DND-41 (cell line): ENCODE data around the gene OSBPL5.

Experiments
- ATAC-seq: fragments of 200-7000 bp; cut with Tn5 transposase; 3 replicates; pipeline ENCODE4 v1.9.1; 2021; ENCODE audit warnings: low read depth; ENCODE audit not compliant: insufficient read depth
- DNase-seq: peaks from one replicate; pipeline ENCODE4 v3.0.0-alpha.2; 2020
- H2AFZ ChIP-seq: 2 replicates; pipeline ENCODE4 v1.6.0; 2012; ENCODE audit warnings: low read depth, low read length
- H3K27ac ChIP-seq: 2 replicates; pipeline ENCODE4 v1.5.1; 2012; ENCODE audit warnings: low read length, inconsistent platforms
- H3K27me3 ChIP-seq: fragments of 200-600 bp; sonication (generic); 2 replicates; pipeline ENCODE4 v1.6.0; 2012; ENCODE audit warnings: low read length, mild to moderate bottlenecking, inconsistent platforms; ENCODE audit not compliant: insufficient read depth, poor library complexity
- H3K36me3 ChIP-seq: 2 replicates; pipeline ENCODE4 v1.5.1; 2012; ENCODE audit warnings: low read length, inconsistent platforms; ENCODE audit not compliant: insufficient read depth
- H3K4me1 ChIP-seq: 2 replicates; pipeline ENCODE4 v1.5.1; 2012; ENCODE audit warnings: mild to moderate bottlenecking, low read length; ENCODE audit not compliant: insufficient read depth
- H3K4me2 ChIP-seq: 2 replicates; pipeline ENCODE4 v1.6.0; 2012; ENCODE audit warnings: mild to moderate bottlenecking, moderate library complexity, low read length, inconsistent platforms; ENCODE audit not compliant: insufficient read depth
- H3K4me3 ChIP-seq, 2 experiments: fragments of 200-600 bp in 1 of 2; shearing (Covaris generic) in 1 of 2; 2 replicates each; pipeline ENCODE4 v1.5.1; 2012 to 2016; ENCODE audit warnings: inconsistent platforms in 2 of 2, low read length in 2 of 2, mild to moderate bottlenecking in 2 of 2, low read depth in 1 of 2, moderate library complexity in 1 of 2
- H3K79me2 ChIP-seq: 2 replicates; pipeline ENCODE4 v1.6.0; 2012; ENCODE audit warnings: low read length, inconsistent platforms; ENCODE audit not compliant: insufficient read depth
- H3K9ac ChIP-seq: 2 replicates; pipeline ENCODE4 v1.6.0; 2012; ENCODE audit warnings: low read depth, mild to moderate bottlenecking, inconsistent platforms, low read length, moderate library complexity
- H3K9me3 ChIP-seq: 2 replicates; pipeline ENCODE4 v1.5.1; 2012; ENCODE audit warnings: low read length, moderate library complexity, mild to moderate bottlenecking, inconsistent platforms; ENCODE audit not compliant: insufficient read depth, severe bottlenecking
- H4K20me1 ChIP-seq: 2 replicates; pipeline ENCODE4 v1.6.0; 2012; ENCODE audit warnings: low read length; ENCODE audit not compliant: insufficient read depth
- EZH2 ChIP-seq: IDR thresholded peaks from 3 replicates; pipeline ENCODE4 v1.6.1; 2012; ENCODE audit warnings: borderline replicate concordance, low read depth, mild to moderate bottlenecking, moderate library complexity, low read length, inconsistent platforms; ENCODE audit not compliant: severe bottlenecking
- TF ChIP-seq, protein P1 (sequence below): IDR thresholded peaks from 2 replicates; pipeline ENCODE4 v1.5.1; 2012; ENCODE audit warnings: borderline replicate concordance, low read length, moderate library complexity, mild to moderate bottlenecking; ENCODE audit not compliant: poor library complexity, severe bottlenecking; ENCODE audit errors: extremely low read depth

Gene OSBPL5

DNA sequence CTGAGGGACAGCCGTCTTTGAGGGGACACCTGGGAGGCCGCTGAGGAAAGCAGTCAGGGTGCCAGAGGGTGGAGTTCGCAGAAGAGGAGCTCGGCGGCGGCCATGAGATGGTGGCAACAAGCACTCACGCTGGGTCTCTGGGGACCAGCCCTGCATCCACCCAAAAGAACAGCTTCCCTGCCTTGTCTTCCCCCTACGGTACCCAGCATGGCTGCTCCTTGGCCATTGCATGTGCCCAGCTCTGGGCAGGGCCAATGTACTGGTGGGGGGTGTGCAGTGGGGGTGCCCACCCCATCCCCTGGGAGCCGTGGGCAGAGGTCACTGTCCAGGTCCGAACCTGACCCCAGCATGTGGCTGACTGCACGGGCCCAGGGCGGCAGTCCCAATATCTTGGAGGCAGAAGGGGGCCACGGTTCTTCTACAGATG is 42.3 kb downstream of the OSBPL5 start:
- no peak overlapping the region for H3K4me3 ChIP-seq
- no peaks in the 10 kb centered on the region for H3K79me2 ChIP-seq
- no peak for TF ChIP-seq EZH2
- TF ChIP-seq, protein P1, sequence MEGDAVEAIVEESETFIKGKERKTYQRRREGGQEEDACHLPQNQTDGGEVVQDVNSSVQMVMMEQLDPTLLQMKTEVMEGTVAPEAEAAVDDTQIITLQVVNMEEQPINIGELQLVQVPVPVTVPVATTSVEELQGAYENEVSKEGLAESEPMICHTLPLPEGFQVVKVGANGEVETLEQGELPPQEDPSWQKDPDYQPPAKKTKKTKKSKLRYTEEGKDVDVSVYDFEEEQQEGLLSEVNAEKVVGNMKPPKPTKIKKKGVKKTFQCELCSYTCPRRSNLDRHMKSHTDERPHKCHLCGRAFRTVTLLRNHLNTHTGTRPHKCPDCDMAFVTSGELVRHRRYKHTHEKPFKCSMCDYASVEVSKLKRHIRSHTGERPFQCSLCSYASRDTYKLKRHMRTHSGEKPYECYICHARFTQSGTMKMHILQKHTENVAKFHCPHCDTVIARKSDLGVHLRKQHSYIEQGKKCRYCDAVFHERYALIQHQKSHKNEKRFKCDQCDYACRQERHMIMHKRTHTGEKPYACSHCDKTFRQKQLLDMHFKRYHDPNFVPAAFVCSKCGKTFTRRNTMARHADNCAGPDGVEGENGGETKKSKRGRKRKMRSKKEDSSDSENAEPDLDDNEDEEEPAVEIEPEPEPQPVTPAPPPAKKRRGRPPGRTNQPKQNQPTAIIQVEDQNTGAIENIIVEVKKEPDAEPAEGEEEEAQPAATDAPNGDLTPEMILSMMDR = no peak
- no peaks in the 10 kb centered on the region for H3K4me1 ChIP-seq
- peaks cover 22% of the 10 kb centered on the region for H3K9me3 ChIP-seq
- no peak overlapping the region for H2AFZ ChIP-seq
- H3K27ac ChIP-seq = no peak overlapping the region
- ATAC-seq (no peak), DNase-seq (no peak)
- H3K4me2 ChIP-seq = no peak overlapping the region
- H3K9ac ChIP-seq = no peak overlapping the region
- peaks cover 18% of the 10 kb centered on the region for H4K20me1 ChIP-seq
- H3K27me3 ChIP-seq = no peaks in the 10 kb centered on the region
- H3K36me3 ChIP-seq = peaks cover 92% of the 10 kb centered on the region

- H3K79me2 ChIP-seq = no peaks in the 10 kb centered on the region
- no peak overlapping the region for H3K9ac ChIP-seq
- no peak overlapping the region for H3K27ac ChIP-seq
- H3K27me3 ChIP-seq = no peaks in the 10 kb centered on the region
- H3K4me3 ChIP-seq = no peak overlapping the region
- ATAC-seq (no peak; the same call in 2 of the 3 replicates), DNase-seq (no peak)
- no peak for TF ChIP-seq EZH2
- TF ChIP-seq, protein P1 = no peak
- H4K20me1 ChIP-seq = peaks cover 12% of the 10 kb centered on the region
- no peak overlapping the region for H2AFZ ChIP-seq
- H3K4me1 ChIP-seq = no peaks in the 10 kb centered on the region
- H3K36me3 ChIP-seq = peaks cover 92% of the 10 kb centered on the region
- H3K4me2 ChIP-seq = no peak overlapping the region
- peaks cover 27% of the 10 kb centered on the region for H3K9me3 ChIP-seq
Measured at GRCh38 chr11:3121931-3122774, 43.0 kb downstream of the OSBPL5 start.

GRCh38 chr11:3121416-3121815 is 43.7 kb downstream of the OSBPL5 start:
- no peak for ATAC-seq

More at GRCh38 chr11:3121416-3121815, 43.7 kb downstream of the OSBPL5 start:
- DNase-seq = no peak
- Histone ChIP-seq H2AFZ (no peak overlapping the region), H3K4me1 (no peaks in the 10 kb centered on the region), H3K79me2 (no peaks in the 10 kb centered on the region), H3K9me3 (peaks cover 27% of the 10 kb centered on the region), H3K4me2 (no peak overlapping the region), H3K27ac (no peak overlapping the region), H4K20me1 (peaks cover 10% of the 10 kb centered on the region), H3K36me3 (peaks cover 92% of the 10 kb centered on the region), H3K27me3 (no peaks in the 10 kb centered on the region), H3K4me3 (no peak overlapping the region), H3K9ac (no peak overlapping the region)
- no peak for TF ChIP-seq EZH2
- TF ChIP-seq, protein P1 = no peak
